HEK293 (cell line): Measurements from ENCODE around the gene TRAPPC5.

Experiments
- EGR2 ChIP-seq: fragments of 450-650 bp; formaldehyde crosslinking; IDR thresholded peaks from 2 replicates; pipeline ENCODE4 v1.5.1; 2016; ENCODE audit warnings: low read depth, missing biosample characterization, missing genetic modification characterization
- GLIS2 ChIP-seq: fragments of 450-650 bp; formaldehyde crosslinking; IDR thresholded peaks from 2 replicates; pipeline ENCODE4 v1.5.1; 2016; ENCODE audit warnings: missing biosample characterization, missing genetic modification characterization
- KLF16 ChIP-seq: fragments of 450-650 bp; formaldehyde crosslinking; IDR thresholded peaks from 2 replicates; pipeline ENCODE4 v1.5.1; 2017; ENCODE audit warnings: missing biosample characterization, missing genetic modification characterization
- KLF9 ChIP-seq: fragments of 450-650 bp; formaldehyde crosslinking; IDR thresholded peaks from 2 replicates; pipeline ENCODE4 v1.5.1; 2016; ENCODE audit warnings: missing biosample characterization, missing genetic modification characterization, low read depth
- YY2 ChIP-seq: fragments of 450-650 bp; formaldehyde crosslinking; IDR thresholded peaks from 2 replicates; pipeline ENCODE4 v1.5.1; 2016; ENCODE audit warnings: missing biosample characterization, missing genetic modification characterization
- ZBTB20 ChIP-seq: fragments of 450-650 bp; formaldehyde crosslinking; IDR thresholded peaks from 2 replicates; pipeline ENCODE4 v1.5.1; 2016; ENCODE audit warnings: missing biosample characterization, missing genetic modification characterization
- ZNF114 ChIP-seq: fragments of 450-650 bp; formaldehyde crosslinking; IDR thresholded peaks from 2 replicates; pipeline ENCODE4 v1.5.0; 2017; ENCODE audit warnings: missing biosample characterization, missing genetic modification characterization
- ZNF23 ChIP-seq: fragments of 450-650 bp; formaldehyde crosslinking; IDR thresholded peaks from 2 replicates; pipeline ENCODE4 v1.5.1; 2016; ENCODE audit warnings: missing biosample characterization, missing genetic modification characterization, borderline replicate concordance
- ZNF248 ChIP-seq: fragments of 450-650 bp; formaldehyde crosslinking; IDR thresholded peaks from 2 replicates; pipeline ENCODE4 v1.5.1; 2017; ENCODE audit warnings: missing biosample characterization, missing genetic modification characterization
- ZNF335 ChIP-seq: fragments of 450-650 bp; formaldehyde crosslinking; conservative IDR thresholded peaks from 2 replicates; pipeline ENCODE4 v1.5.1; 2016; ENCODE audit warnings: missing biosample characterization, missing genetic modification characterization
- ZNF354C ChIP-seq: fragments of 450-650 bp; formaldehyde crosslinking; IDR thresholded peaks from 2 replicates; pipeline ENCODE4 v1.5.1; 2016; ENCODE audit warnings: missing biosample characterization, missing genetic modification characterization, low read depth, borderline replicate concordance
- ZNF423 ChIP-seq: fragments of 450-650 bp; formaldehyde crosslinking; IDR thresholded peaks from 2 replicates; pipeline ENCODE4 v1.5.1; 2016; ENCODE audit warnings: missing biosample characterization, missing genetic modification characterization
- ZNF473 ChIP-seq: fragments of 450-650 bp; formaldehyde crosslinking; IDR thresholded peaks from 2 replicates; pipeline ENCODE4 v1.5.1; 2017; ENCODE audit warnings: missing biosample characterization, missing genetic modification characterization
- ZNF529 ChIP-seq: fragments of 450-650 bp; formaldehyde crosslinking; IDR thresholded peaks from 2 replicates; pipeline ENCODE4 v1.5.1; 2017; ENCODE audit warnings: missing genetic modification characterization, missing biosample characterization; ENCODE audit not compliant: insufficient replicate concordance
- ZNF558 ChIP-seq: fragments of 450-650 bp; formaldehyde crosslinking; IDR thresholded peaks from 2 replicates; pipeline ENCODE4 v1.5.1; 2016; ENCODE audit warnings: missing biosample characterization, missing genetic modification characterization
- ZNF585B ChIP-seq: fragments of 450-650 bp; formaldehyde crosslinking; IDR thresholded peaks from 2 replicates; pipeline ENCODE4 v1.5.1; 2016; ENCODE audit warnings: missing biosample characterization, missing genetic modification characterization
- ZNF624 ChIP-seq: fragments of 450-650 bp; formaldehyde crosslinking; IDR thresholded peaks from 2 replicates; pipeline ENCODE4 v1.5.1; 2017; ENCODE audit warnings: missing biosample characterization, missing genetic modification characterization
- ZNF670 ChIP-seq: fragments of 450-650 bp; formaldehyde crosslinking; IDR thresholded peaks from 2 replicates; pipeline ENCODE4 v1.5.1; 2016; ENCODE audit warnings: missing biosample characterization, missing genetic modification characterization, low read depth
- ZNF707 ChIP-seq: fragments of 450-650 bp; formaldehyde crosslinking; IDR thresholded peaks from 2 replicates; pipeline ENCODE4 v1.5.1; 2016; ENCODE audit warnings: missing biosample characterization, missing genetic modification characterization
- ZNF777 ChIP-seq: fragments of 450-650 bp; formaldehyde crosslinking; IDR thresholded peaks from 2 replicates; pipeline ENCODE4 v1.5.1; 2017; ENCODE audit warnings: missing biosample characterization, missing genetic modification characterization, borderline replicate concordance
- ZNF785 ChIP-seq: fragments of 450-650 bp; formaldehyde crosslinking; IDR thresholded peaks from 2 replicates; pipeline ENCODE4 v1.5.1; 2016; ENCODE audit warnings: missing biosample characterization, missing genetic modification characterization
- ZNF792 ChIP-seq: fragments of 450-650 bp; formaldehyde crosslinking; IDR thresholded peaks from 2 replicates; pipeline ENCODE4 v1.5.1; 2016; ENCODE audit warnings: missing biosample characterization, missing genetic modification characterization
- ZNF830 ChIP-seq: fragments of 450-650 bp; IDR thresholded peaks from 2 replicates; pipeline ENCODE4 v1.5.0; 2018; ENCODE audit warnings: missing biosample characterization, missing genetic modification characterization, low read depth, mild to moderate bottlenecking, moderate library complexity
- ZSCAN30 ChIP-seq: fragments of 450-650 bp; IDR thresholded peaks from 2 replicates; pipeline ENCODE4 v1.5.1; 2018; ENCODE audit warnings: missing biosample characterization, mild to moderate bottlenecking, missing genetic modification characterization, moderate library complexity
- ZXDB ChIP-seq: fragments of 450-650 bp; formaldehyde crosslinking; IDR thresholded peaks from 2 replicates; pipeline ENCODE4 v1.5.1; 2016; ENCODE audit warnings: missing biosample characterization, missing genetic modification characterization
- TF ChIP-seq, protein P1 (sequence below): fragments of 450-650 bp; IDR thresholded peaks from 2 replicates; pipeline ENCODE4 v1.5.1; 2018; ENCODE audit warnings: missing biosample characterization, mild to moderate bottlenecking, missing genetic modification characterization
- TF ChIP-seq, protein P2 (sequence below): fragments of 450-650 bp; formaldehyde crosslinking; IDR thresholded peaks from 2 replicates; pipeline ENCODE4 v1.5.1; 2017; ENCODE audit warnings: missing biosample characterization, missing genetic modification characterization
- TF ChIP-seq, protein P3 (sequence below): fragments of 450-650 bp; formaldehyde crosslinking; IDR thresholded peaks from 2 replicates; pipeline ENCODE4 v1.5.1; 2016; ENCODE audit warnings: missing biosample characterization, missing genetic modification characterization
- TF ChIP-seq, protein P4 (sequence below): fragments of 450-650 bp; formaldehyde crosslinking; IDR thresholded peaks from 2 replicates; pipeline ENCODE4 v1.5.1; 2017; ENCODE audit warnings: missing biosample characterization, mild to moderate bottlenecking, missing genetic modification characterization, moderate library complexity
- TF ChIP-seq, protein P5 (sequence below): fragments of 450-650 bp; formaldehyde crosslinking; IDR thresholded peaks from 2 replicates; pipeline ENCODE4 v1.5.1; 2016; ENCODE audit warnings: missing biosample characterization, missing genetic modification characterization

TRAPPC5 gene

DNA sequence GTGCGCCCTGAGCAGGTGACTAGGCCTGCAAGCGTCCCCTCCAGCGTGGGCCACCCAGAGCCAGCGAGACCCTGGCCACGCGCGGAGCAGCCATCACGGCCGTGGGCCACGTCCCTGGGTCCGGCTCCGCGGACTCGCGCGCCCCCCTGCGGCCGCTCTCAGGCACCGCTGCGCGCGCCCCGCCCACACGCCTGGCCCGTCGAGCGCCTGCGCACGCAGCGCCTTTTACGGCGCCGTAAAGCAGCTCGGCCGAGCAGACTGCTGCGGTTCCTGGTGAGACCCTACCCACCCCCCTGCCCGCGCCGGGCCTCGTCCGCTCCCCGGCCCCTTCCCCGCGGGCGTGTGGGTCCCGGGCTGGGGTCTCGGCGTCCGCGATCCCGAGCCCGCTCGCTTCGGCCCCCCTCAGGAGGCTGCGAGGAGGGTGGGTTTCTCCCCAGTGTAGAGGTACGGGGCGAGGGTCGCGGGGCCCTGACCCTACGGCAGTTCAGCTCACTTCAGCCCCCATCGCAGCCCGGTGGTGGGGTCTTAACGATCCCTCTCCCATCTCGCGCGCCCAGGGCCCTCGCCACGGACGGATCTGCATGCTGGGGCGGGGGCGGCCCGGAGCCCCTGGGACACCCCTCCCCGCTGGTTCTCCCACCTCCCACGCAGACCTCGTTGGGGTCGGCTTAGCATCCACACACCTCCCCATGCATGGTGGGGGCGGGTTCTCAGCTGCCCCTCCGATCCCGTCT lies at the start of gene TRAPPC5 (continued):
- TF ChIP-seq, protein P1, sequence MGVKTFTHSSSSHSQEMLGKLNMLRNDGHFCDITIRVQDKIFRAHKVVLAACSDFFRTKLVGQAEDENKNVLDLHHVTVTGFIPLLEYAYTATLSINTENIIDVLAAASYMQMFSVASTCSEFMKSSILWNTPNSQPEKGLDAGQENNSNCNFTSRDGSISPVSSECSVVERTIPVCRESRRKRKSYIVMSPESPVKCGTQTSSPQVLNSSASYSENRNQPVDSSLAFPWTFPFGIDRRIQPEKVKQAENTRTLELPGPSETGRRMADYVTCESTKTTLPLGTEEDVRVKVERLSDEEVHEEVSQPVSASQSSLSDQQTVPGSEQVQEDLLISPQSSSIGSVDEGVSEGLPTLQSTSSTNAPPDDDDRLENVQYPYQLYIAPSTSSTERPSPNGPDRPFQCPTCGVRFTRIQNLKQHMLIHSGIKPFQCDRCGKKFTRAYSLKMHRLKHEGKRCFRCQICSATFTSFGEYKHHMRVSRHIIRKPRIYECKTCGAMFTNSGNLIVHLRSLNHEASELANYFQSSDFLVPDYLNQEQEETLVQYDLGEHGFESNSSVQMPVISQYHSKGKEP (tag by site-specific recombination), result 0 out of 2 replicates have a peak, but pooled peaks have one; percentile 5
- no peak for TF ChIP-seq ZNF830 (tag by site-specific recombination)
- no peak for TF ChIP-seq ZNF423 (tag by site-specific recombination)
- no peak for TF ChIP-seq ZNF529 (tag by site-specific recombination)
- no peak for TF ChIP-seq ZNF248
- TF ChIP-seq KLF16 (tag by site-specific recombination), result no peak; the same call in 1 of the 2 replicates
- TF ChIP-seq EGR2 (tag by site-specific recombination), result peak; percentile 79
- no peak for TF ChIP-seq ZNF670
- TF ChIP-seq YY2, result no peak
- TF ChIP-seq ZNF624 (tag by site-specific recombination), result no peak
- TF ChIP-seq, protein P2, sequence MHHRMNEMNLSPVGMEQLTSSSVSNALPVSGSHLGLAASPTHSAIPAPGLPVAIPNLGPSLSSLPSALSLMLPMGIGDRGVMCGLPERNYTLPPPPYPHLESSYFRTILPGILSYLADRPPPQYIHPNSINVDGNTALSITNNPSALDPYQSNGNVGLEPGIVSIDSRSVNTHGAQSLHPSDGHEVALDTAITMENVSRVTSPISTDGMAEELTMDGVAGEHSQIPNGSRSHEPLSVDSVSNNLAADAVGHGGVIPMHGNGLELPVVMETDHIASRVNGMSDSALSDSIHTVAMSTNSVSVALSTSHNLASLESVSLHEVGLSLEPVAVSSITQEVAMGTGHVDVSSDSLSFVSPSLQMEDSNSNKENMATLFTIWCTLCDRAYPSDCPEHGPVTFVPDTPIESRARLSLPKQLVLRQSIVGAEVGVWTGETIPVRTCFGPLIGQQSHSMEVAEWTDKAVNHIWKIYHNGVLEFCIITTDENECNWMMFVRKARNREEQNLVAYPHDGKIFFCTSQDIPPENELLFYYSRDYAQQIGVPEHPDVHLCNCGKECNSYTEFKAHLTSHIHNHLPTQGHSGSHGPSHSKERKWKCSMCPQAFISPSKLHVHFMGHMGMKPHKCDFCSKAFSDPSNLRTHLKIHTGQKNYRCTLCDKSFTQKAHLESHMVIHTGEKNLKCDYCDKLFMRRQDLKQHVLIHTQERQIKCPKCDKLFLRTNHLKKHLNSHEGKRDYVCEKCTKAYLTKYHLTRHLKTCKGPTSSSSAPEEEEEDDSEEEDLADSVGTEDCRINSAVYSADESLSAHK (tag by site-specific recombination), result no peak
- TF ChIP-seq, protein P3, sequence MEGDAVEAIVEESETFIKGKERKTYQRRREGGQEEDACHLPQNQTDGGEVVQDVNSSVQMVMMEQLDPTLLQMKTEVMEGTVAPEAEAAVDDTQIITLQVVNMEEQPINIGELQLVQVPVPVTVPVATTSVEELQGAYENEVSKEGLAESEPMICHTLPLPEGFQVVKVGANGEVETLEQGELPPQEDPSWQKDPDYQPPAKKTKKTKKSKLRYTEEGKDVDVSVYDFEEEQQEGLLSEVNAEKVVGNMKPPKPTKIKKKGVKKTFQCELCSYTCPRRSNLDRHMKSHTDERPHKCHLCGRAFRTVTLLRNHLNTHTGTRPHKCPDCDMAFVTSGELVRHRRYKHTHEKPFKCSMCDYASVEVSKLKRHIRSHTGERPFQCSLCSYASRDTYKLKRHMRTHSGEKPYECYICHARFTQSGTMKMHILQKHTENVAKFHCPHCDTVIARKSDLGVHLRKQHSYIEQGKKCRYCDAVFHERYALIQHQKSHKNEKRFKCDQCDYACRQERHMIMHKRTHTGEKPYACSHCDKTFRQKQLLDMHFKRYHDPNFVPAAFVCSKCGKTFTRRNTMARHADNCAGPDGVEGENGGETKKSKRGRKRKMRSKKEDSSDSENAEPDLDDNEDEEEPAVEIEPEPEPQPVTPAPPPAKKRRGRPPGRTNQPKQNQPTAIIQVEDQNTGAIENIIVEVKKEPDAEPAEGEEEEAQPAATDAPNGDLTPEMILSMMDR (tag by site-specific recombination), result peak; percentile 75
- no peak for TF ChIP-seq ZNF585B (tag by site-specific recombination)
- TF ChIP-seq ZNF785 (tag by site-specific recombination), result peak; percentile 53; the same call in 1 of the 2 replicates
- peak; percentile 51; the same call in 1 of the 2 replicates for TF ChIP-seq ZNF335 (tag by site-specific recombination)
- TF ChIP-seq ZNF558 (tag by site-specific recombination), result no peak
- TF ChIP-seq, protein P4, sequence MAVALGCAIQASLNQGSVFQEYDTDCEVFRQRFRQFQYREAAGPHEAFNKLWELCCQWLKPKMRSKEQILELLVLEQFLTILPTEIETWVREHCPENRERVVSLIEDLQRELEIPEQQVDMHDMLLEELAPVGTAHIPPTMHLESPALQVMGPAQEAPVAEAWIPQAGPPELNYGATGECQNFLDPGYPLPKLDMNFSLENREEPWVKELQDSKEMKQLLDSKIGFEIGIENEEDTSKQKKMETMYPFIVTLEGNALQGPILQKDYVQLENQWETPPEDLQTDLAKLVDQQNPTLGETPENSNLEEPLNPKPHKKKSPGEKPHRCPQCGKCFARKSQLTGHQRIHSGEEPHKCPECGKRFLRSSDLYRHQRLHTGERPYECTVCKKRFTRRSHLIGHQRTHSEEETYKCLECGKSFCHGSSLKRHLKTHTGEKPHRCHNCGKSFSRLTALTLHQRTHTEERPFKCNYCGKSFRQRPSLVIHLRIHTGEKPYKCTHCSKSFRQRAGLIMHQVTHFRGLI, result no peak
- no peak for TF ChIP-seq ZXDB
- TF ChIP-seq ZNF114 (tag by site-specific recombination), result no peak
- TF ChIP-seq, protein P5, sequence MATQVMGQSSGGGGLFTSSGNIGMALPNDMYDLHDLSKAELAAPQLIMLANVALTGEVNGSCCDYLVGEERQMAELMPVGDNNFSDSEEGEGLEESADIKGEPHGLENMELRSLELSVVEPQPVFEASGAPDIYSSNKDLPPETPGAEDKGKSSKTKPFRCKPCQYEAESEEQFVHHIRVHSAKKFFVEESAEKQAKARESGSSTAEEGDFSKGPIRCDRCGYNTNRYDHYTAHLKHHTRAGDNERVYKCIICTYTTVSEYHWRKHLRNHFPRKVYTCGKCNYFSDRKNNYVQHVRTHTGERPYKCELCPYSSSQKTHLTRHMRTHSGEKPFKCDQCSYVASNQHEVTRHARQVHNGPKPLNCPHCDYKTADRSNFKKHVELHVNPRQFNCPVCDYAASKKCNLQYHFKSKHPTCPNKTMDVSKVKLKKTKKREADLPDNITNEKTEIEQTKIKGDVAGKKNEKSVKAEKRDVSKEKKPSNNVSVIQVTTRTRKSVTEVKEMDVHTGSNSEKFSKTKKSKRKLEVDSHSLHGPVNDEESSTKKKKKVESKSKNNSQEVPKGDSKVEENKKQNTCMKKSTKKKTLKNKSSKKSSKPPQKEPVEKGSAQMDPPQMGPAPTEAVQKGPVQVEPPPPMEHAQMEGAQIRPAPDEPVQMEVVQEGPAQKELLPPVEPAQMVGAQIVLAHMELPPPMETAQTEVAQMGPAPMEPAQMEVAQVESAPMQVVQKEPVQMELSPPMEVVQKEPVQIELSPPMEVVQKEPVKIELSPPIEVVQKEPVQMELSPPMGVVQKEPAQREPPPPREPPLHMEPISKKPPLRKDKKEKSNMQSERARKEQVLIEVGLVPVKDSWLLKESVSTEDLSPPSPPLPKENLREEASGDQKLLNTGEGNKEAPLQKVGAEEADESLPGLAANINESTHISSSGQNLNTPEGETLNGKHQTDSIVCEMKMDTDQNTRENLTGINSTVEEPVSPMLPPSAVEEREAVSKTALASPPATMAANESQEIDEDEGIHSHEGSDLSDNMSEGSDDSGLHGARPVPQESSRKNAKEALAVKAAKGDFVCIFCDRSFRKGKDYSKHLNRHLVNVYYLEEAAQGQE, result no peak
- TF ChIP-seq ZNF777 (tag by site-specific recombination), result no peak
- no peak for TF ChIP-seq ZNF23 (tag by site-specific recombination)
- no peak for TF ChIP-seq ZNF707
- TF ChIP-seq ZNF792 (tag by site-specific recombination), result no peak
- TF ChIP-seq ZNF473 (tag by site-specific recombination), result no peak
- TF ChIP-seq KLF9, result peak; percentile 49; the same call in 1 of the 2 replicates
- peak; percentile 43; the same call in 1 of the 2 replicates for TF ChIP-seq ZBTB20 (tag by site-specific recombination)
- TF ChIP-seq ZSCAN30 (tag by site-specific recombination), result peak; percentile 86; the same call in 1 of the 2 replicates
- TF ChIP-seq GLIS2, result no peak
- no peak for TF ChIP-seq ZNF354C (tag by site-specific recombination)
